IPS-NIHi7 (cell line): ENCODE measurements around the gene LMF1.
A peak's percentile ranks its signal among the peaks of the same experiment; 100 is the strongest.
"Not testable (repeated sequence)": the region's sequence is repeated elsewhere in the genome, so short reads cannot be mapped to it uniquely, and the experiment has no call there.

Experiments used
- DNase-seq: peaks from one replicate; pipeline ENCODE4 v3.0.0; 2012; ENCODE audit warnings: mixed read lengths; ENCODE audit errors: extremely low spot score

LMF1 gene

DNA sequence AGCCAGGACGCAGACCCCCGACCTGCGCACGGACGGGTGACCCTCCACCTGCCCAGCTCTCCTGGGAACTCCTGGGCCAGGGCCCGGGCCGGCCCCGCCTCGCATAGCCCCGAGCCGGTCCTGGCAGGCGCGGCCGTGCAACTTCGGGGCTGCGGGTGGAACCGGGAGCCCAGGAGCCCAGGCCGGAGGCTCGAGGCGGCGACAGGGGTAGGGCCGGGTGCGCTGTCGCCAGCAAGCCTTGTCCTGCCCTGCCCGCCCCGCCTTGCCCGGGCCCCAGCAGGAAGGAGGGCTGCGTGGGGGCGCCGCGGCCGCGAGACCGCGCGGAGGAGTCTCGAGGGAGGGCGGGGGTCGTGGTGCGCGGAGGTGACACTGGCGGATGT is 408 bp downstream of the LMF1 start:
- DNase-seq = peak; percentile 57

- peak; percentile 40 for DNase-seq
Observed at GRCh38 chr16:969508-970385, 1.0 kb downstream of the LMF1 start.

GRCh38 chr16:968620-969019 is 2.2 kb downstream of the LMF1 start:
- DNase-seq = peak; percentile 32

- DNase-seq = no peak
Observed at GRCh38 chr16:967546-968295, 3.1 kb downstream of the LMF1 start.

- no peak for DNase-seq
Observed at GRCh38 chr16:967077-967541, 3.7 kb downstream of the LMF1 start.

GRCh38 chr16:966505-966904 is 4.3 kb downstream of the LMF1 start:
- no peak for DNase-seq

GRCh38 chr16:966035-966434 is 4.7 kb downstream of the LMF1 start:
- no peak for DNase-seq

DNA sequence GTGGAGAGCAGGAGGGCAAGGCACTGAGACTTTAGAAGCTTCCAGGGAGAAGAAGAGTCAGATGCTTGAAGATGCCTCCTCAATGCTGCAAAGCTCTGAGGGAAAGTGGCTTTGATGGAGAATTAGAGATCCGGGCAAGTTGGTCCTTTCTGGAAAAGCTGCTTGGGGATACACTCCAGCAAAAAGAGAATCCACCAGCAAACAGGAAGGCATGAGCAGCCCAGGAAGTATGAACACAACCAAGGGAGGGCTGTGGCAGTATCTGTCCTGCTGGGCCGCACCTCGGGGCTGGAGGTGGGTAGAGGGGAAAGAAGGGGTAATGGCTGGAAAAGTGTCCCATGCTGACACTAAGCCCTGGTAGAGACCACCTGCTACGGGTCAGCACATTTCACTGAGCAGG is 5.3 kb downstream of the LMF1 start:
- no peak for DNase-seq

DNA sequence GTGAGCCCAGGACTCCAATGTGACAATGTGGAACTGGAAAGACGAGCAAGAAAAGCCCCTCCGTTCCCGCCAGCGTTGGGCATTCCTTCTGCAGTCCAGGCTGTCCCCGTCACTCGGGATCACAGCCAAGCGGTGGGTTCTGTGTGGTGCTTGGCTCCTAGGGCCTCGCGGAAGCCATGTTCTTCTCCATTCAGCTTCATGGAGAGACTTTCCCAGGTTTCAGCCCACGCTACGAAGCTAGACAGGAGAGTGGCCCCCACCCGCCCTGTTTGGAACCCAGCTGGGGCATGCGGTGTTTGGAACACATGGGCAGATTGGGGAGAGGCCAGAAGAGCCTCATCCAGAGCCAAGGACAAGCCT is 5.8 kb downstream of the LMF1 start:
- no peak for DNase-seq

DNA sequence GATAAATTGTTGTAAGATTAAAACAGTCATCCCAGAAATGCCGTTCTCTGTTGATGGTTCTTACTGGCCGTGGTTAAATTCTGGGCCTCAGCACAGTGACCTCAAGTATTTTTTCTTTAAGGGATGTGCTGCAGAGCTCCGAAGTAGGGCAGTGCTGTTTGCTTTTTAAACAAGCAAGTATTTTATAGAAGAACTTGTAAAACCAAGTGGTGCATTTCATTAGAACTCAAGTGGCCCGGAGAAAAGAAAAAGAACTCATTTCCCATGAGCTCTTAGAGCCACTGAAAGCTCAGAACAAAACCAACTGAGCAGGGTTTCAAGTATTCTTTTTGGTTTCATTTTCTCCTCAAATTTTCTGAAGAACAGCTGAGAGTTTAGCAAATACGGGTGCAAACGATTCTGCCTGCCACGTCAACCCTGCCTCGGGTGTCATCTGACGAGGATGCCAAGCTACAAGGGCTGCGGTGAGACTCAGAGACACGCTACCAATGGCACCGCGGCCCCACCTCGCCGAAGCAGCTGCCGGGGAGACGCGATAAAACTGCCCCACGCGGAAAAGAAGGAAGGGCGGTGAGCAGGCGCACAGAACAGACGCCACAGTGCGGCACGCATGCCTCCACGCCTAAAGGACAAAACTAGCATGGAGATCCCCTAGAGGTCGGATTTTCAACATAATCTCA is 6.3 kb downstream of the LMF1 start:
- no peak for DNase-seq

GRCh38 chr16:963913-964312 is 6.9 kb downstream of the LMF1 start:
- no peak for DNase-seq

- no peak for DNase-seq
Observed at GRCh38 chr16:962901-963814, 7.6 kb downstream of the LMF1 start.

GRCh38 chr16:962366-962765 is 8.4 kb downstream of the LMF1 start:
- DNase-seq = no peak

GRCh38 chr16:959232-960040 is 11.3 kb downstream of the LMF1 start:
- no peak for DNase-seq

GRCh38 chr16:955766-956165 is 15.0 kb downstream of the LMF1 start:
- not testable (repeated sequence) for DNase-seq

DNA sequence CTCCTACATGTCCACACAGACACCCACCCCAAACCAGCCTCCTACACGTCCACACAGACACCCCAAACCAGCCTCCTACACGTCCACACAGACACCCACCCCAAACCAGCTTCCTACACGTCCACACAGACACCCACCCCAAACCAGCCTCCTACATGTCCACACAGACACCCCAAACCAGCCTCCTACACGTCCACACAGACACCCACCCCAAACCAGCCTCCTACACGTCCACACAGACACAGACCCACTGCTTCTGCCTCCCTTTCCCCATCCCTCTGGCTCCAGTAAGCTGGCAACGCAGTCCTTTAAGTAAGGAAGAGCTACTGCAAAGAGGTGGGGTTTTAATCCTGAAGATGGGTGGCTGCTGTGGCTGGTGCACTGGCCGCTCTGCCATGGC is 17.0 kb downstream of the LMF1 start:
- DNase-seq = not testable (repeated sequence)

DNA sequence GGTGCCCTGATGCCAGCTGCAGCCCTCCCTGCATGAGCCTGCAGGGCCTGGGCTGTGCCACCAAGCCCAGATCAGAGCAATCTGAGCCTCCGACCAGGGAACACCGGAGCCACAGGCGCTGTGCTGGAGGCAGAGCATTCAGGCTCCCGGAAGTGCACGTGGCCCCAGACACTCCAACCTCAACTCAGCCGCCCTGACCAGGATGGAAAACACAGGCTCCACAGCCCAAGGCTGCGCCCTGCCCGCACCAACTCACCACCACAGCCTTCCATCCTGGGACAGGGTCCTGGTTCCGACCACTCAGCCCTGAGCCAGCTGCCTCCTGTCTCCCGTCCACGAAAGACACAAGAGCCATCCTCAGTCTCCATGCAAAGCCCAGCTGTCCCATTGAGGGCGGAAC is 18.5 kb downstream of the LMF1 start:
- DNase-seq = no peak

DNA sequence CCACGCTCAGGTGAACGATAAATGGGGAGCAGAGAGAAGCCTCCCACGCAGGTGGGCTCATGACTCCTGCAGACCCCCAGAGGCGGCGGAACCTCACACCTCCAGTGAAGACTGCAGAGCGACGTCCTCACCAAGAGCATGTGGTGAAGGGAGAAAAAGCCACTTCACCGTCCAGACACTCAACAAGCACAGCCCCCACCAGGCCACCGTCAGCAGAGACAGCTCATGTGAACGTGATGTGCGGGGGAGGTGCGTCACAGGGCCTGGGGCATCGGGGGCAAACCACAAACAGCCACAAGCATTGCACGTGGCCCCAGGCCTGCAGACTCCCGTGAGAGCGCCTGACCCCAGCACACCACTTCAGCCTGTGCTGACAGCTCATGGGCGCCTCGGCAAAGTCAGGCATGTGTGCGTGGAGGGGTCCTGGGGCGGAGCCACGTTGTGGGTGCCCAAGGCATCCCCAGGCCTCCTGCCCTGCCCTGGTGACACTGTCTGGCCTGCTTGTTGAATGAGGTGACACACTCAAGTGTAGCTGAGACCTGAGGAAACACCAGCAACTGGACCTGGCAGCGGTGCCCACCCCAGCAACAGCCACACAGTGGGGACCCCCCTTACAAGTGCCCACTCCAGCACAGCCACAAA is 19.0 kb downstream of the LMF1 start:
- no peak for DNase-seq

- DNase-seq = not testable (repeated sequence)
Observed at GRCh38 chr16:950733-951573, 19.8 kb downstream of the LMF1 start.
